GM18526 (cell line): Measurements from ENCODE around the gene TENT4B.
A peak's percentile ranks its signal among the peaks of the same experiment; 100 is the strongest.

Experiments
- POLR2A ChIP-seq: IDR thresholded peaks from 3 replicates; pipeline ENCODE4 v1.6.1; 2011; ENCODE audit not compliant: insufficient read length; ENCODE audit errors: extremely low read depth

TENT4B gene

GRCh38 chr16:50265716-50266336, 112.7 kb downstream of the TENT4B start:
- no peak for TF ChIP-seq POLR2A

DNA sequence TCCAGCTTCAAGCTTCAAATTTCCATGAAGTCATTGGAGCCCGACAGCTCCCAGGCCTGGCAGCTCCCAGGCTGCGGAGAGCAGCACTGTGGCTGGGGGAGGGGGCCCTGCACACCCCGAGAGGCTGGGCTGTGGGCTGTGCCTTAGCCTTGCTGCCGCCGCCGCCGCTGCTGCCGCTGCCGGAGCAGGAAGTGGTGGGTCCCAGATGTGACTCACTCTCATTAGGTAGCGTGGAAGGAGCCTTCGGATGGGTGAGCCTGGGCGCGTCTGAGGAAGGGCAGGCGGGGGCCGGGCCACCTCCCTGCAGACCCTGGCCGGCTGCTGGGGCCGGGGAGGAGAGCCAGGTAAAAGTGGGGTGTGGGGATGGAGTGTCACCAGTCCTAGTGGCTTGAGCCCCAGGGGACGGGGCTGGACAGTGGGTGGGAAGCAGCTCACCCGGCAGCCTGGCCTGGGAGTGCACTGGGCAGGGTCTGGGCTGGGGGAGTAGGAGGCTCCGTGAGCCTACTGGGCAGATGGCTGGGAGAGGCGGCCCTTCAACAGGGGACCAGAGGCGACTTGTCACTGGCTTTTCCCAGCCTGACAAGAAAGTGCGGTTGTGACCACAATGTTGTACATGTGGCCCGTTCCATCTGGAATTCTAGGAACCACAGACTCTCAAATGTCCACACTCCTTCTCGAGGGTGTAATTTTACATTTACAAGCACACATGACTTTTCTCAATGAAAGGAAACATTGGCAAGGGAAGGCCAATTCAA, 113.4 kb downstream of the TENT4B start, which contains the start of gene ADCY7:
TSS of gene ADCY7 (plus strand) at position 215 of the 755 bp plus-strand sequence. CDS start 21,629 bp downstream, outside the sequence.
- TF ChIP-seq POLR2A = peak; percentile 77

GRCh38 chr16:50267151-50267631, 114.1 kb downstream of the TENT4B start:
- no peak for TF ChIP-seq POLR2A

DNA sequence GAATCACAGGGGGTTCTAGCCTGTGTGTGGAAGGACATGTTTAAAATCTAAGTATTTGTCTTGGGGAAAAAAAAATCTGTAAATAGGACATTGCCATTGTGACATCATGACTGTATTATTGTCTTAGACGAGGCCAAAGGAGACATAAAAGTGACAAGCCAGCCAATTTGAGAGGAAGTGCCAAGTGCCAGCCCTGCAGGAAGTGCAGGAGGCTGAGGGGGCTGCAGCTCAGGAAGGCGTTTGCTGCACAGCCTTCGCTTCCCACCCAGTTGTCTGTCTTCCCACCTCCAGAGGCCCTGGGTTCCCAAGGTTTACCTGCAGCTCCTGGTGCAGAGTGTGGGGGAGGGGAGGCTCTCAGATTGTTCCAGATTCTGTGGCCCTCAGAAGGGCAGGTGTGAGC, 114.5 kb downstream of the TENT4B start:
- TF ChIP-seq POLR2A = no peak

DNA sequence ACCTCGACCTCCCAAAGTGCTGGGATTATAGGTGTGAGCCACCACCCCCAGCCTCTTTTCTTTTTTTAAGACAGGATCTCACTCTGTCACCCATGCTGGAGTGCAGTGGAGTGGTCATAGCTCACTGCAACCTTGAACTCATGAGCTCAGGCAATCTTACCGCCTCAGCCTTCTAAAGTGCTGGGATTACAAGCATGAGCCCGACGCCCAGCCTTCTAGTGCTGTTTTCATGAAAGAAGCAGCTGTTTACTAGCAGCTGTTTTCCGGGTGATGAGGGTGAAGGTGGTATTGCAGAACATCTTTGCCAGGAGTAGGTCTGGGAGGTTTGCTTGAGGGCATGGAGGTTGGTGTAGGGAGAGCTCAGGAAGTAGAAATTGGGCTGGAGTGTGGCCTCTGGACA, 115.2 kb downstream of the TENT4B start:
- no peak for TF ChIP-seq POLR2A

- no peak for TF ChIP-seq POLR2A
Measured at GRCh38 chr16:50269061-50269705, 116.1 kb downstream of the TENT4B start.

- no peak for TF ChIP-seq POLR2A
Measured at GRCh38 chr16:50269769-50270509, 116.8 kb downstream of the TENT4B start.

- no peak for TF ChIP-seq POLR2A
Measured at GRCh38 chr16:50270510-50271147, 117.5 kb downstream of the TENT4B start.

DNA sequence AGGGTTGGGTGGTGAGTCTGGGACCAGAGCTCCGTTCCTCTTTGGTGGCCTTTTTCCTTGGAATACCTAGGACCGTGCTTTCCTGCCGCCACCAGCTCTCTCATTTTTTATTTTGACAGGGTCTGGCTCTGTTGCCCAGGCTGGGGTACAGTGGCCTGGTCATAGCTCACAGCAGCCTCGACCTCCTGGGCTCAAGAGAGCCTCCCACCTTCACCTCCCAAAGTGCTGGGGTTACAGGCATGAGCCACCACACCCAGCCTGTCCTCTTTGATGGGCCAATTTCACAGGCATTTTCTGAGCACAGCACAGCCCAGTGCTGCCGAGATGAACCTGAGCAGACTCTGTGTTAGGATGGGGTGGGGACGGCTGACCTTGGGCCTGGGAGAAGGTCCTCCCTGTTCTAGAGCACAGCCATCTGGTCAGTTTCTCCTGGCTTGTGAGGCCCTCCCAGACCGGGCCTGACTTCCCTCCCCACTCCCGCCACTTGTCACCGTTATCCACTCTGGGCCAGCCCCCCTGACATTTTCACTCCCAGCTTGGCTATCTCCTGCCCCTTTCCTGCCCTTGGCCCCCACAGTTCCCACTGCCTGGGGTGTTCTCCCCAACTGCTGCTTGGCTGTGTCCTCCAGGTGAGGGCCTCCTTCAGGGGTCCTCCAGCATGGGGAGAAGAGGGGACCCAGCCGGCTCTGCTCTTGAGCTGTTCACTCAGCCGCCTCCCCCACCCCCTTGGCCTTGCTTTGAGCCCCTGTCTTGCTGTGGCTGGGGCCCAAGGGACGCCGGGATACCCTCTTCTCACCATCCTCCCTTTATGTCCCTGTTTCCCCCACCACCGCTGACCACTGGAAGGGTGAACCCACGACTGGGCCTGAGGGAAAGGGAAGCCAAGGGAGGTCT, 118.3 kb downstream of the TENT4B start:
- TF ChIP-seq POLR2A = no peak

DNA sequence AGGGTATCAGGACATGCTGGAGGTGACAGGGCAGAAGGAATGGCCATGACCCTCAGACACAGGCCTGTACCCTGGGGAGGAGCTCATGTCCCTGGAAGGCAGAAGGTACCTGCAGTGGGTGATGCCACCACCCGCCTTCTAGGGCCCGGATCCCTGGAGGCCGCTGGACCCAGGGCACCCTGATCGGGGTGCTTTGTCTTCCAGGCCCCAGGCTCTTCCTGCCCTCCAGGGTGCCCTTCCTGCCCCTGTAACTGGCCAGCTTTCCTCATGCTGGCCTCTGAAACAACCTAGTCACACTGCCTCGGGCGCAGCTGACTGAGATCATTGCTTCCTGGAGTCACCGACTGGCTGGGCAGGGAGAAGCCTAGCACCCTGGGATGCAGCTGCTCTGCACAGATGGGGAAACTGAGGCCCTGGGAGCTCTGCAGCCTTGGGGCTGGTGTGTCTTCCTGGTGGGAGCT, 119.0 kb downstream of the TENT4B start:
- no peak for TF ChIP-seq POLR2A

- TF ChIP-seq POLR2A = no peak
Measured at GRCh38 chr16:50272687-50273381, 119.7 kb downstream of the TENT4B start.

GRCh38 chr16:50273382-50273690, 120.2 kb downstream of the TENT4B start:
- no peak for TF ChIP-seq POLR2A

GRCh38 chr16:50273888-50274325, 120.8 kb downstream of the TENT4B start:
- peak; percentile 61 for TF ChIP-seq POLR2A
